ENCODE results near the gene SCGB1C1.

GRCh38 chr11:221539-221938 lies 28.7 kb downstream of the SCGB1C1 start:
- TF ChIP-seq MAX (IDR thresholded peaks at IDR 0.05) (no peak), YY1 (IDR thresholded peaks at IDR 0.05; ENCODE audit: low read depth) (no peak), REST (IDR thresholded peaks at IDR 0.05; ENCODE audit: low read depth) (no peak)

All from Ishikawa (cell line).